HFFc6 (cell line): ENCODE data around the gene PPM1D. TPM values are rescaled to one million over a fixed set of nuclear protein-coding genes. Genes with fewer than 3 reads are reported as not detected.

Experiments
- DNase-seq: peaks from one replicate; pipeline ENCODE4 v3.0.0-alpha.2; 2018
- H3K27ac Mint-ChIP-seq: 2 replicates; pipeline ENCODE4 v1.8.0; 2020; ENCODE audit warnings: mild to moderate bottlenecking, mixed read lengths
- H3K27me3 Mint-ChIP-seq: 2 replicates; pipeline ENCODE4 v1.8.0; 2021; ENCODE audit warnings: mild to moderate bottlenecking, moderate library complexity, mixed read lengths; ENCODE audit not compliant: insufficient read depth
- H3K36me3 Mint-ChIP-seq: 2 replicates; pipeline ENCODE4 v1.8.0; 2021; ENCODE audit warnings: low read depth, mixed read lengths
- H3K4me1 Mint-ChIP-seq: 2 replicates; pipeline ENCODE4 v1.8.0; 2020; ENCODE audit warnings: low read depth, mixed read lengths
- H3K4me3 Mint-ChIP-seq: 2 replicates; pipeline ENCODE4 v1.8.0; 2020; ENCODE audit warnings: mild to moderate bottlenecking, moderate library complexity, mixed read lengths
- H3K9me3 Mint-ChIP-seq: 2 replicates; pipeline ENCODE4 v1.8.0; 2020; ENCODE audit warnings: mild to moderate bottlenecking, mixed read lengths
- CTCF ChIP-seq: fragments of 200-600 bp; sonication (generic); IDR thresholded peaks from 2 replicates; pipeline ENCODE4 v1.5.0; 2021; ENCODE audit warnings: antibody characterized with exemption, mild to moderate bottlenecking
- total RNA-seq, 6 experiments: library from RNA; stranded (reverse); fragmentation: NEBNext Ultra II Directional; extraction: Animal tissue kit (Norgen Biotek cat#: 25700); gene quantifications; 2 replicates in 1 of 6; 3 replicates in 5 of 6; pipeline ENCODE4 v1.2.3, GENCODE V29; 2021

Gene PPM1D
- total RNA-seq, 6 experiments from 2014 or later = 13.3 to 14.2 (median 13.5) TPM

- Mint-ChIP-seq H3K4me3 (no peak overlapping the region), H3K36me3 (peaks cover 7% of the 10 kb centered on the region), H3K27me3 (no peaks in the 10 kb centered on the region), H3K9me3 (no peaks in the 10 kb centered on the region), H3K4me1 (peaks cover 41% of the 10 kb centered on the region), H3K27ac (no peak overlapping the region)
- no peak for TF ChIP-seq CTCF
- no peak for DNase-seq
These were observed 15.8 kb downstream of the PPM1D start for GRCh38 chr17:60615840-60616239.

- Mint-ChIP-seq H3K4me3 (no peak overlapping the region), H3K9me3 (no peaks in the 10 kb centered on the region), H3K27ac (no peak overlapping the region), H3K27me3 (no peaks in the 10 kb centered on the region), H3K4me1 (peaks cover 47% of the 10 kb centered on the region), H3K36me3 (peaks cover 7% of the 10 kb centered on the region)
- DNase-seq = no peak
- no peak for TF ChIP-seq CTCF
These were observed 18.1 kb downstream of the PPM1D start for GRCh38 chr17:60618080-60618479.

- peak overlapping the region; percentile 27 for H3K4me3 Mint-ChIP-seq
- peak overlapping the region; percentile 24 for H3K27ac Mint-ChIP-seq
- 0 out of 2 replicates have a peak, but pooled peaks have one; percentile 7 for TF ChIP-seq CTCF
- no peak for DNase-seq
- no peaks in the 10 kb centered on the region for H3K9me3 Mint-ChIP-seq
- H3K27me3 Mint-ChIP-seq = no peaks in the 10 kb centered on the region
- peaks cover 55% of the 10 kb centered on the region for H3K4me1 Mint-ChIP-seq
- peaks cover 7% of the 10 kb centered on the region for H3K36me3 Mint-ChIP-seq
These were observed 19.0 kb downstream of the PPM1D start for GRCh38 chr17:60618854-60619526.

GRCh38 chr17:60622961-60623360, 23.0 kb downstream of the PPM1D start:
- DNase-seq = no peak
- no peaks in the 10 kb centered on the region; the same call in 1 of the 2 replicates for H3K27me3 Mint-ChIP-seq
- H3K4me3 Mint-ChIP-seq = no peak overlapping the region
- TF ChIP-seq CTCF = no peak
- H3K9me3 Mint-ChIP-seq = no peaks in the 10 kb centered on the region
- peaks cover 34% of the 10 kb centered on the region for H3K4me1 Mint-ChIP-seq
- peaks cover 5% of the 10 kb centered on the region for H3K36me3 Mint-ChIP-seq
- no peak overlapping the region for H3K27ac Mint-ChIP-seq

- no peak for TF ChIP-seq CTCF
- H3K4me1 Mint-ChIP-seq = peaks cover 29% of the 10 kb centered on the region
- no peak overlapping the region for H3K4me3 Mint-ChIP-seq
- DNase-seq = no peak
- H3K27me3 Mint-ChIP-seq = no peaks in the 10 kb centered on the region; the same call in 1 of the 2 replicates
- H3K27ac Mint-ChIP-seq = no peak overlapping the region
- H3K9me3 Mint-ChIP-seq = no peaks in the 10 kb centered on the region
- H3K36me3 Mint-ChIP-seq = peaks cover 9% of the 10 kb centered on the region
These were observed 23.4 kb downstream of the PPM1D start for GRCh38 chr17:60623415-60623814.
